HEK293T (cell line): Measurements from ENCODE around the gene CPVL.

Experiments used
- CTCF ChIA-PET: fragments of 350-600 bp; formaldehyde crosslinking; extraction: SDS; loops from one replicate; lab custom pipeline; 2021; ENCODE audit warnings: antibody characterized with exemption, inconsistent platforms; lab: Yijun Ruan, JAX
- POLR2A ChIA-PET: fragments of 350-600 bp; formaldehyde crosslinking; extraction: SDS; loops from one replicate; lab custom pipeline; 2020; ENCODE audit warnings: antibody characterized with exemption, inconsistent platforms; lab: Yijun Ruan, JAX
- DNase-seq: peaks from one replicate; pipeline ENCODE4 v3.0.0; 2012; ENCODE audit warnings: mixed read lengths; ENCODE audit errors: extremely low spot score
- ARNT ChIP-seq: fragments of 450-650 bp; IDR thresholded peaks from 2 replicates; pipeline ENCODE4 v1.6.1; 2017; ENCODE audit warnings: mild to moderate bottlenecking
- BHLHE40 ChIP-seq: fragments of 450-650 bp; IDR thresholded peaks from 2 replicates; pipeline ENCODE4 v1.6.1; 2016; ENCODE audit warnings: mild to moderate bottlenecking, moderate library complexity, borderline replicate concordance
- CTBP1 ChIP-seq: fragments of 450-650 bp; IDR thresholded peaks from 2 replicates; pipeline ENCODE4 v1.6.1; 2016; ENCODE audit warnings: borderline replicate concordance
- ELF4 ChIP-seq: fragments of 450-650 bp; IDR thresholded peaks from 2 replicates; pipeline ENCODE4 v1.6.1; 2017; ENCODE audit warnings: antibody characterized with exemption
- FOXA1 ChIP-seq: fragments of 450-650 bp; IDR thresholded peaks from 2 replicates; pipeline ENCODE4 v1.6.1; 2016; ENCODE audit warnings: mild to moderate bottlenecking
- FOXK2 ChIP-seq: fragments of 450-650 bp; IDR thresholded peaks from 2 replicates; pipeline ENCODE4 v1.6.1; 2016; ENCODE audit warnings: mild to moderate bottlenecking
- FOXM1 ChIP-seq: fragments of 450-650 bp; IDR thresholded peaks from 2 replicates; pipeline ENCODE4 v1.6.1; 2017; ENCODE audit warnings: mild to moderate bottlenecking, borderline replicate concordance
- HDGF ChIP-seq: fragments of 450-650 bp; IDR thresholded peaks from 2 replicates; pipeline ENCODE4 v1.6.1; 2017; ENCODE audit warnings: antibody characterized with exemption, borderline replicate concordance
- L3MBTL2 ChIP-seq: fragments of 450-650 bp; conservative IDR thresholded peaks from 2 replicates; pipeline ENCODE4 v1.6.1; 2016; ENCODE audit warnings: mild to moderate bottlenecking
- LEF1 ChIP-seq: fragments of 450-650 bp; IDR thresholded peaks from 2 replicates; pipeline ENCODE4 v1.6.1; 2017; ENCODE audit warnings: mild to moderate bottlenecking, borderline replicate concordance
- NFRKB ChIP-seq: fragments of 450-650 bp; IDR thresholded peaks from 2 replicates; pipeline ENCODE4 v1.6.1; 2016; ENCODE audit warnings: mild to moderate bottlenecking, moderate library complexity
- PKNOX1 ChIP-seq: fragments of 450-650 bp; IDR thresholded peaks from 2 replicates; pipeline ENCODE4 v1.6.1; 2016
- SP1 ChIP-seq: fragments of 450-650 bp; IDR thresholded peaks from 2 replicates; pipeline ENCODE4 v1.6.1; 2017
- SUZ12 ChIP-seq: fragments of 450-650 bp; IDR thresholded peaks from 2 replicates; pipeline ENCODE4 v1.6.1; 2016; ENCODE audit warnings: mild to moderate bottlenecking
- TARDBP ChIP-seq: fragments of 450-650 bp; IDR thresholded peaks from 2 replicates; pipeline ENCODE4 v1.6.1; 2016
- ZNF384 ChIP-seq: fragments of 450-650 bp; IDR thresholded peaks from 2 replicates; pipeline ENCODE4 v1.6.1; 2016

CPVL gene

GRCh38 chr7:29091715-29092114 lies 54.6 kb downstream of the CPVL start:
- ChIA-PET CTCF (interaction anchor here (0.6 kb wide), 2 partner anchors 316 to 373 kb away, joined by 4 read pairs; no protein-coding TSS in a partner anchor), POLR2A (no interaction called here)
- no peak for DNase-seq
- TF ChIP-seq HDGF, result no peak
- no peak for TF ChIP-seq FOXM1
- TF ChIP-seq NFRKB, result no peak
- TF ChIP-seq PKNOX1, result no peak
- TF ChIP-seq LEF1, result no peak
- TF ChIP-seq TARDBP, result no peak
- TF ChIP-seq SUZ12, result no peak

- no peak for DNase-seq
- ChIA-PET CTCF (interaction anchor here (1.1 kb wide), 1 partner anchor 165 kb away, joined by 3 read pairs; no protein-coding TSS in a partner anchor), POLR2A (no interaction called here)
- no peak for TF ChIP-seq LEF1
- no peak for TF ChIP-seq ZNF384
- no peak for TF ChIP-seq FOXM1
- no peak for TF ChIP-seq ELF4
- no peak for TF ChIP-seq BHLHE40
- TF ChIP-seq HDGF, result no peak
- no peak for TF ChIP-seq FOXA1
- no peak for TF ChIP-seq SP1
- TF ChIP-seq CTBP1, result no peak
- no peak for TF ChIP-seq ARNT
Observed at GRCh38 chr7:29090836-29091601, 55.3 kb downstream of the CPVL start.

- POLR2A ChIA-PET, result no interaction called here
- CTCF ChIA-PET, result interaction anchor here (1.1 kb wide), 1 partner anchor 164 kb away, joined by 3 read pairs; no protein-coding TSS in a partner anchor
- no peak for DNase-seq
- TF ChIP-seq CTBP1, result no peak
- no peak for TF ChIP-seq PKNOX1
- TF ChIP-seq ELF4, result no peak
Observed at GRCh38 chr7:29090151-29090805, 56.1 kb downstream of the CPVL start.

GRCh38 chr7:29087840-29088170 lies 58.5 kb downstream of the CPVL start:
- CTCF ChIA-PET, result interaction anchor here (0.7 to 1.3 kb wide), 5 partner anchors 11 to 161 kb away, joined by 3 to 4 read pairs (median 4); no protein-coding TSS in a partner anchor
- TF ChIP-seq CTBP1 (no peak), HDGF (no peak), FOXA1 (no peak), FOXK2 (no peak), ZNF384 (no peak), SP1 (no peak), LEF1 (no peak), NFRKB (no peak), ARNT (no peak), FOXM1 (no peak), BHLHE40 (no peak), SUZ12 (no peak), ELF4 (no peak), PKNOX1 (no peak), TARDBP (no peak), L3MBTL2 (no peak)
- DNase-seq, result no peak
- POLR2A ChIA-PET, result no interaction called here

- DNase-seq, result no peak
- POLR2A ChIA-PET, result no interaction called here
- TF ChIP-seq ZNF384, result no peak
- no peak for TF ChIP-seq SP1
- TF ChIP-seq FOXA1, result no peak
- no peak for TF ChIP-seq ELF4
- TF ChIP-seq L3MBTL2, result no peak
- no peak for TF ChIP-seq CTBP1
- no peak for TF ChIP-seq PKNOX1
- no peak for TF ChIP-seq NFRKB
- TF ChIP-seq HDGF, result no peak
- no peak for TF ChIP-seq SUZ12
- no peak for TF ChIP-seq TARDBP
- no peak for TF ChIP-seq LEF1
- no peak for TF ChIP-seq FOXK2
- no peak for TF ChIP-seq BHLHE40
- TF ChIP-seq FOXM1, result no peak
- no peak for TF ChIP-seq ARNT
- CTCF ChIA-PET, result interaction anchor here (0.6 kb wide), 1 partner anchor 163 kb away, joined by 3 read pairs; no protein-coding TSS in a partner anchor
Observed at GRCh38 chr7:29086545-29086944, 59.8 kb downstream of the CPVL start.
